Iris pigment epithelial cell (primary cell): ENCODE results near the gene STK25.
"Not testable (repeated sequence)": the region's sequence is repeated elsewhere in the genome, so short reads cannot be mapped to it uniquely, and the experiment has no call there.

Source experiments
- DNase-seq: peaks from one replicate; pipeline ENCODE4 v3.0.0-alpha.2; 2011; ENCODE audit warnings: low read depth

STK25 gene

DNA sequence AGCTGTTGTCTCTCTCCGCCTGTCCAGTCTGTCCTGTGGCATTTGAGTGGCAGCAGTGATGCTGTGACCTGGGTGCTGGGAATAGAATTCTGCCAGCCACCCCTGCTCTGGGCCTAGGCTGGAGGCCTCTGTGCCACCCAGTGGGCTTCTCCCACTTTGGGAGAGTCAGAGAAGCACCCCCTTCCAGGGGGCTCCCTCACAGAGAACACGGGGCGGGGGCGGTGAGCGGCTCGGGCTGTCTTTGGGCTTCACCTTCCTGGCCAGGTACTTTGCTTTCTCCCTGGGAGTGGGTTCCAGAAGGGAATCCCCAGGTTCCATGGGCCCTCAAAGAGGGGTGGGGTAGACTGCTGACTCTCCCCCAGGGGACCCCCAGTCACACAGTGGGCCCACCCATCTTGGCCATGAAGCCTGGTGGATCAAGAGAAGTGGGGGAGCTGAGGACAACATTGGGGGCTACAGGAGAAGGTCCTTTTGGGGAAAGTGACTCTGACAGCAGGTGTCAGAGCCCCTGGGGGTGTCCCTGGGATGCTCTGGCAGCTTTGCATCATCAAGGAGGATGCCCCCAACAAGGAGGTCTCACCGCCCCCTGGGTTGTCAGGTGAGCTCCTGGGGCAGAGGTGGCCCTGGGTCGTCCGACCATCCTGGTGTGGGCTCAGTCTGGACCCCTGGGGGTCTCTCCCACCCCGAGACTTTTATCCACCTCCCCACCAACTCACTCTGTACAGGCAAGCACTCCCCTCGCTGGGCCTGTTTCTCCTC lies 31.4 kb upstream of the STK25 start:
- no peak for DNase-seq

DNA sequence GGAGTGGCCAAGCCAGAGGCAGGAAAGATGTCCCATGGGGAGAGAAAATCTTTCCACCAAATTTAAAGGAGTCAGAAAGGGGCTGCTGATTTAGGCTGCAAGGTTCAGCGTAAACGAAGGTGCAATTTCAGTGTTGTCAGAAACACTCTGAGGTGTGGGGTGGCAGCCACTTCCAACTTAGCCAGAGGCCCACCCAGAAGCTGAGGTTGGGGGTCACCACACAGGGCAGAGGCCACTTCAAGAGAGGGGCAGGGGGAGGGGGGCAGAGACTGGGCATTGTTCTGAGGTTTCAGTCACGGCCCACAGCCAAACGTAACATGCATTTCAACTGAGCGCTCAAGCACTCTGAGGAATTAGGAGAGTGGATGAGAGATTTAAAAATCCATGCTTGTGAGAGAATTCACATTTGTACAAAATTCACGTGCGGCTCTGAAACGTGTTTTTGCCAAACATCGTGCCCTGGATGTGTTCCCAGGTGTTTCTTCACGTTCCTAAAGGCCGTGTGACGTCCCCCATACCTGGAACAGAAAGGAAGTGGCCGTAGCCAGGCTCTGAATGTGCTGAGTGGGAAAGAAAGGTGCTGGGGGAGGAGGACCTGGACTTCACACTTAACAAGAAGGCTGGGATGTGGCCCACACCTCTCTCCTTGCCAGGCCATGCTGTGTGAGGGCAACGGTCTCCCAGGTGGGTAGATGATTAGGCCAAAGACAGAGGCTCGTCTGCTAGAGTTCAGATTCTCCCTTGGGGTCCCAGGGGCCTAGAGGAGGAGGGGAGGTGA lies 30.6 kb upstream of the STK25 start:
- no peak for DNase-seq

DNA sequence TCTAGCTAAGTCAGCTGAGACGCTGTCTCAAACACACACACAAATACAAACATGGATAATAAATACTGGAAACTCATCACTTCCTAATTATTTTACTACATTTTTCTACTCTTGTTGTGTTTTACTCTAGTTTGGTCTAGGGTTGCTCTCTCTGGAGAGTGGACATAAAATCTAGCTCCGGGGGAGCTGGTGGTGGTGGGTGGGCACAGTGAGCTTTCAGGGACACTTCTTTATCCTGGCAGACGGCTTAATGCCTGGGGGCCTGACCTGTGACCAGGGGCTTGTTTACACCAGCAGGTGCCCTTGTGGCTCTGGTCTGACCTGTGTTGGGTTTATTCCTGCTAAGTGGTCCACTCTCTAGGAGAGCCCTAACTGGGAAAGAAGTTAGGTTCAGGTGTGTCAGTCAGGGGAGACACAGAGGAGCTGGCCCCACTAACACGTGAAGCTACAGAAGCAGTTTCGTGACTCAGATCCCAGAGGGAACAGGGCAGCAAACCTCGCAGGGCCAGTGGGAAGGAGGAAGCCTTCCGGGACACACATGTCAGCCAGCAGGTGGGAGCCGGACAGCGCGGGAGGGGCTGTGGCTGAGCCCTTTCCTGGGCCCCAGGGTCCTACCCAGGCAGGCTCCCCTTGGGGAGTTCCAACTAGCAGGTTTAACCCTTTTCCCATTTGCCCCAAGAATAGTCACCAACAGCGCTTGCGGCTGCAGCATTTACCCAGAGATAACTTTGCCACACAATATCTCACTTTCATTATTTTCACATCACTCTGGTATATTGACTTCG lies 27.7 kb upstream of the STK25 start:
- no peak for DNase-seq

DNA sequence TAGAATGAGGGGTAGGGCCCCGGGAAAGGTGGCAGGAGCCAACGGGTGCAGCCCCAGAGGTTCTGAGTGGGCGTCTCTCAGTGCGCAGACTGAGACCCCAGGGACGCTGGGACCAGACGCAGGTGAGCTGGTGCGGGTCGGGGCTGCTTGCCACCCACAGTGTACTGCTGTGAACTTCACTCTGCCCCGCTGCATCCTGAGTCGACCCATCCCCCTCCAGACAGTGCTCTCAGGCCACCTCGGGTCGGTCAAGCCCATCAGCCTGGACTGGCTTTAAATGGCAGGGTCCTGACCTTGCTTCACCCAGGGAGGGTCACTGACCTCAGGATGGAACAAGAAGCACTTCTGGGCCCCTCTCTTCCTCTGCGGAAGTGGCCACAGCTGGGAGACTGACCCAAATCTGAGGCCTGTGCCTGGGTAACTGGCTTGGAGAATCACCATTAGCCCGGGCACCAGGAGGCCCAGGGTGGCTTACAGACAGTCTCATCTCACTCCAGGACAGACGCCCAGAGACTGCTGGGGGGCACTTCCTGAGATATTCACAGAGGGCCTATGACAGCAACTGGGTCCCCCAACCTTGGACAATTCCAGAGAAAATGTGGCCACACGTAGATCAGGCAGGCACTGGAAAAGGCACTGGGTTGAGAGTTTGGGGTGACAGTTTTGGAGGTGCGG lies 26.5 kb upstream of the STK25 start:
- no peak for DNase-seq

DNA sequence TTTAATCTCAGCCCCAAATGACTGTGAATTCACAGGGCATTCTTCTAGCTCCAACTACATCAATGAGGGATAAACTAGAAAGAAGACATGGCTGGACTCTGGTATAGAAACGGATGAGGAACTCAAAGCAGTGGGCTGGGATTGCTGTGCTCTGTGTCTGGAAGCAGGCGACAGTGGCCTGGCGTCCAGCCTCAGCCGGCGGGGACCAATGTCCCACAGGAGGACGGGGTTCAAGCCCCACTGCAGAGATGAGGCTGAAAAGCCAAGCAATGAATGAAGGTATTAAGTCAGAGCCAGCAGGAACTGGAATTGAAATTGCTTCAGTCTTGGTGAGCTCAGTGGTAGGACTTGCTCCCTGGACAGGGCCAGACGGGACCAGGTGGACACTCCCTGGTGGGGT lies 25.9 kb upstream of the STK25 start:
- DNase-seq: no peak

DNA sequence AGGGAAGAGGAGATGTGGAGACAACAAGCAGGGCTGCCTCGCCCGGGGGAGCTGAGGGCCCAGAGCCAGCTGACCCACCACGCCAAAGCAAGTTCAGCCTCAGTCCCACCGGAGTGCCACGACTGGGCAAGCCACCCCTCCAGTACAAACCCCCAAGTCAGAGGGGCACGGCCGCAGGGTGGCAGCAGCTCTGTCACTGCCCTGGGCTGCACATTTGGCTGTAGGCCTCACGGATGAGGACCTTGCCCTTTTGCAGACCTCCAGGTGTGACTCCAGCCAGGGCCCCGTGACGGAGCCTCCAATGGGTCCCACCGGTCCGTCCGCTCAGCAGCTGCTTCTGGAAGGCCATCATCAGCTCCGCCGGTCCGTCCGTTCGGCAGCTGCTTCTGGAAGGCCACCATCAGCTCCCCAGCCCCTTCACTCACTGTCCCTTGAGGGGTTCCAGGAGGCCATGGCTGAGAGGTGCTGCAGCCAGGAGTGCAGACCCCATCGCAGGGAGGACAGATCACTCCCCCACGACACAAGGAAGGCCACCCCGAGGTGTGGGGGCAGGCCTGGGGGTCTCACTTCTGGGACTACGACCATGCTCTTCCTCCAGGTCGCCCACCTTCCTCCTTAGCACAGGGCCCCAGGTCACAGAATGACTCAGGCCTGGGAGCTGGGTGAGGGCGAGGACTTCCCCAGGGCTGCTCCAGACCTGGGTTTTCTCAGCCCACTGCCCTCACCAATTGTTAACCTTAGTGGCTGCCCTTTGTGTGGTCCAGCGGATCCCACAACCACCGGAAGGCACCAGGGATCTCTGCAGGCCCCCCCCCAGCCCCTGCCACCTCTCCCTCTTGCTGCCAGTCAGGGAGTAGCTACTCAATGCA lies 24.6 kb upstream of the STK25 start:
- no peak for DNase-seq

DNA sequence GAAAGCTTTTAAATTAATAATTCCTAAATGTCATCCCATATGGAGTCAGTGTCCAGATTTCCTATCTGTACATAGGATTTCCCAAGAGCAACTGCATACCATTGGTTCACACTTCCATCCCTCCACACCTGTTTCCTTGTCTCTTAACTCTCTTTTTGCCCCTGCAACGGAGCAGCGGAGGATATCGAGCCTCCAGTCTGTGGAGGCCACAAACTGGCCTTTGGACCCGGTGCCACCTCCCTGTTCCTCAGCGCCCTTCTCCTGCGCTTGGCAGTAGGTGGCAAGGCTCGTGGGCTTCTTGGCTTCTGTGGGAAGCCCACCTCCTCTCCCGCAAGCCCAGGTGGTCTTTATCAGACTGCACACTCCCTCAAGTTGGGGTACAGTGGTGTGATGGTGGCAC lies 23.8 kb upstream of the STK25 start:
- no peak for DNase-seq

DNA sequence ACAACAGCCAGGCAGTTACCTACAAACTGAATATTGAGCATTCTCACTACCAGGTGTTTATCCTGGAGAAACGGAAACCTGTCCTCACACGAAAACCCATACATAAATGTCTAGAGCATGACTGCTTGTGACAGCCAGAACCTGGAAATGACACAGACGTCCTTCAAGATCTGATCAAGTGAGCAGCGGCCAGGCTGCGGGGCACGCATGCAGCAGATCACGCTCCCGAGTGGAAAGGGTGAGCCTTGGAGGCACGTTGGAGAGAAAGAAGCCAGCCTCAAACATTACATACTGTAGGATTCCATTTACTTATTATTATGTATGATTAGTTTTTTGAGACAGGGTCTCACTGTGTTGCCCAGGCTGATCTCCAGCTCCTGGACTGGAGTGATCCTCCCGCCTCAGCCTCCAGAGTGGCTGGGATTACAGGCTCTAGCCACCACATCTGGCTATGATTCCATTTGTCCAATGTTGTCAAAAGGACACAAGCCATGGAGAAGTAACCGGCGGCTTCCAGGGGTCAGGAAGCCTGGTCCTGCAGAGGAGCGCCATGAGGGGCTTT lies 22.9 kb upstream of the STK25 start:
- DNase-seq: no peak

DNA sequence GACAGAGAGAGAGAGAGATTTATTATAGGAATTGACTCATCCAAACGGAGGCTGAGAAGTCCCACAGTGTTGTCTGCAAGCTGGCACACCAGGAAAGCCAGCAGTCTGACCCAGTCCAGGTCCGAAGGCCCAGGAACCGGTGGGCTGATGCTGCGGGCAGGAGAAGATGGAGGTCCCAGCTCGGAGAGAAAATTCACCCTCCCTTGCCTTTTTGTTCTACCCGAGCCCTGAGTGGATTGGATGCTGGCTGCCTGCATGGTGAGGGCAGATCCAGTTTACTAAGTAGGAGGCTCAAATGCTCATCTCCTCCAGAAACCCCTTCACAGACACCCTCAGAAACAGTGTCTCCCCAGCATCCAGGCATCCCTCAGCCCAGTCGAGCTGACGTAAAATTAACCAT lies 22.2 kb upstream of the STK25 start:
- DNase-seq: no peak

DNA sequence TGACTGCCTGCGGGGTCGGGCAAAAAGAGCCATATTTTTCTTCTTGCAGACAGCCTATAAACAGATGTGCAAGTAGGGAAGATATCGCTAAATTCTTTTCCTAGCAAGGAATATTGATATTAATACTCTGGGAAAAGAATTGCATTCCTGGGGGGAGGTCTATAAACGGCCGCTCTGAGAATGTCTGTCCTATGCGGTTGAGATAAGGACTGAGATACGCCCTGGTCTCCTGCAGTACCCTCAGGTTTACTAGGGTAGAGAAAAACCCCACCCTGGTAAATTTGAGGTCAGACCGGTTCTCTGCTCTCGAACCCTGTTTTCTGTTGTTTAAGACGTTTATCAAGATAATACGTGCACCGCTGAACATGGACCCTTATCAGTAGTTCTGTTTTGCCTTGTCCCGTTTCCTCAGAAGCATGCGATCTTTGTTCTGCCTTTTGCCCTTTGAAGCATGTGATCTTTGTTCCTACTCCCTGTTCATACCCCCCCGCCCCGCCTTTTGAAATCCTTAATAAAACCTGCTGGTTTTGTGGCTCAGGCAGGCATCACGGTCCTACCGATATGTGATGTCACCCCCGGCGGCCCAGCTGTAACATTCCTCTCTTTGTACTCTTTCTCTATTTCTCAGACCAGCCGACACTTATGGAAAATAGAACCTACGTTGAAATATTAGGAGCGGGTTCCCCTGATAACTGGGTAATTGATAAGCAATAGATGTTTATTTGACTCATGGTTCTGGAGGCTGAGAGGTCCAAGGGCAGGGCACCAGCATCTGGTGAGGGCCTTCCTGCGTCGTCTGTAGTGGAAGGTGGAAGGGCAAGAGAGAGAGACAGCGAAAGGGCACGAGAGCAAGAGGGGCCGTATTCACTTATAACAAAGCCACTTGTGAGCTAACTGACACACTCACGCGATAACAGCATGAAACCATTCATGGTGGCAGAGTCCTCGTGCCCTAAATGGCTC lies 17.7 kb upstream of the STK25 start:
- DNase-seq: not testable (repeated sequence)

DNA sequence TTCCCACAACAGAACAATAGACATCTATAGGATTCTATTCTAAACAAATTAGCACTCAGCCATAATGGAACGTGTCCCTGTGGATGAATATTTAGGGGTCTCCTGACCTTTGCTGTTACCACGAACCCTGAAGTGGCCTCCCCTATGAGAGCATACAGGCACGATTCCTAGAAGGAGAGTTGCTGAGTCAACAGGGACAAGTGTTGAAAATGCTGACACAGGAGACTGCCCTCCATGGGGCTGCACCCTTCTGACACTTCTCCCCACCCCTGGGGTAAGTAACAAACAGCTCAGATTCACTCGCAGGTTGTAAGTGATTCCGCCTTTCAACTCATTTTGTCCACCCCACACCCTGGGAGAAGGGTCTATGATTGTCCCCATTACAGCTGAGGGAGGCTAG lies 14.1 kb upstream of the STK25 start:
- DNase-seq: no peak

DNA sequence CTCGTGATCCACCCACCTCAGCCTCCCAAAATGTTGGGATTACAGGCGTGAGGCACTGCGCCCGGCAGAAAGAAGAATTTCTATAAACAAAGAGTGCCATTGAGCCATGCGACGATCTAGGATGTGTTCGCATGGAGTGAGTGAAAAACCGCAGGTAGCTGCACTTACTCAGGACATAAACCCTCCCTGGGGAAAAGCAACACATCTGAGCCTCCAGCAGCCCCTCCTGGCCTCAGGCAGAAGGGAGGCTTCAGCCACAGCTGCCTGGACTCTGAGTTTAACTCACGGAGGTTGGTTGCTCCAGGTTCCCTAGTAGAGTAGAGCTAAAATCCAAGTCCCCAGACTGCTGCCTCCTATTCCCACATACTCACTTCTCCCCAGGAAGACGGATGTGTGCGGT lies 11.3 kb upstream of the STK25 start:
- DNase-seq: no peak

DNA sequence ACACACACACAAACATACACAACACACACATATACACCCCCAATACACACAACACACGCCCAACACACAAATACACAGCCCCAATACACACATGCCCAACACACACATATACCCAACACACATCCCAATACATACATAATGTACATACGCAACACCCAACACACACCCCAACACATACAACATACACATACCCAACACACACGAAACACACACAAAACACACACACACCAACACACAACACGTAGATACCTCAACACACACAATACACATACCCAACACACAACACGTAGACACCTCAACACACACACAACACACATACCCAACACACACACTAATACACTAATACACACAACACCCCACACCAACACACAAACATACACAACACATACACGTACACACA lies 8.9 kb upstream of the STK25 start:
- no peak for DNase-seq

DNA sequence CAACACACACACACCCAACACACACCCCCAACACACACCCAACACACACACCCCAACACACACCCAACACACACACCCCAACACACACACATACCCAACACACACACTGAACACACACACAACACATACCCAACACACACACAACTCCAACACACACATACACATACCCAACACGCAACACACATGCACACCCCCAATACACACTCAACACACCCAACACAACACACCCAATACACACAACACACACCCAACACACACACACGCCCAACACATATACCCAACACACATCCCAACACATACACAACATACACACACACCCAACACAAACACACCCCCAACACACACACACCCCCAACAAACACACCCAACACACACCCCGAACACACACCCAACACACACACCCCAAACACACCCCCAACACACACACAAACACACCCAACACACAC lies 8.2 kb upstream of the STK25 start:
- DNase-seq: no peak

DNA sequence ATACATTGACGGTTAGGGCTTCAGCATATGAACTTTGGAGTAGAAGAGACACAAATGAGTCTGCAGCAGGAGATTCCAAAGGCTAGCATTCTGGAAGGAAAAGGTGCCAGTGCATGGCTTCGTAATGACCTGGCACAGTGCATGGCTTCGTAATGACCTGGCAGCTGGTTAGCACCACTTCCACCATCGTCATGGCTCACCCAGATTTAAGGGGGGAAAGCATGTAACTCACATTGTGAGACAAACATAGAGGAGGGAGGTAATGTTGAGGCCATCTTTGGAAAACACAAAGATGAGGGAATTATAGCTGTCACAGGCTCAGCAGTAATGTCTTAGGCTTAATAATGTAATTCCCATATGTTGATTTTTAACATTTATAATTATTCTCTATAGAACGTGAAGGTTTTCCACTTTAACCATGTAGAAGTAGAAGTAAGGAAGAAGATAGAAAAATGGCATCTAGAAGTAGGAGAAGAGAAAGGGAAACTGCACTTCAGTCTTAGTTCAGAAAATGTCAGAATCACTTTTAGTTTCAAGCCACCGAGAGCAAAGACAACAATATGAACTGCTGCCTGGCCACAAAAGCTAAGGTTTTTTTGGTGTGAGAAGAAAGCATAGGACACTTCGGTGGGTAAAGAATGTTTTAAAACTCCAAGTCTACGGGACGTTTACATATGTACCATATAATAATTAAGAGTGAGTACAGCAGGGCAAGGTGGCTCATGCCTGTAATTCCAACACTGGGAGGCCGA lies 6.8 kb upstream of the STK25 start:
- no peak for DNase-seq

DNA sequence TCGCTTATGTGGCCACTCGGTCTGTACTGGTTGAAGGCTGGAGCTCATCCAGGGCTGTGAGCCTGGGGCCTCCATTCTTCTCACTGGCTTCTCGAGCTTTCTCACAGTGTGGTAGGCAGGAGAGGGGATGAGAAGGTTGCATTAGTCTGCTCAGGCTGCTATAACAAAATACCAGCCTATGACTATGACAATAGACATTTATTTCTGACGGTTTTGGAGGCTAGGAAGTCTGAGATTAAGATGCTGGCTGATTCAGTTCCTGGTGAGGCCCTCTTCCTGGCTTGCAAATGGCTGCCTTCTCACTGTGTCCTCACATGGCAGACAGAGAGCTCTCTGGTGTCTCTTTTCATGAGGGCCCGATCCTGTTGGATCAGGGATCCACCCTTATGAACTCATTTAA lies 6.2 kb upstream of the STK25 start:
- DNase-seq: peak; percentile 43

DNA sequence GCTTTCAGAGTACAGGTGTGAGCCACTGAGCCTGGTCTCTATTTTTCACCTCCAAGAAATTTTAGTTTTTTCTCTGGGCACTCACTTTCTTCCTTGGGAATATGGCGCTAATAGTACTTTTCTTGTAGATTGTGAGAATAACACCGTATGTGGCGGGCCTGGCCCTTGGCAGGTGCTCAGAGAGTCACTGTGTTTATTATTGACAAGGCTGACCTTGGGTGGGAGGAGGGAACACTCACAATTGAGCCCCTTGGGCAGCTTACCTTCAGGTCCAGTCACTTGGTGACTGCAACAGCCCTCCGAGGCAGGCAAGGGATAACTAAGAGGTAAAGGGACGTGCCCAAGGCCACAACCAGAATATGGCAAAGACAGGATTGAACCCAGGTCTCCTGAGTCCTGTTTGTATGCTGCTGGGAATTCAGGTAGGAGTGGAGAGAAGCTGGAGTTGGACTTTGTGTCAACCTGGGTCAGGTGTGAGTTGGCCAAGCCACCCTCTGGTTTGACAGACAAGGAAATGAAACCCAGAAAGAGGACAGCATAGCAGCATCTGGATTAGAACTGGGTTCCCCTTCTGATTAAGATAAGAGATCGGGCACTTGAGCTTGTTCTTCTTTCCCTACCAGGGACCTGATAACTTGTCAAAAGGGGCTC lies 2.8 kb upstream of the STK25 start:
- DNase-seq: no peak

DNA sequence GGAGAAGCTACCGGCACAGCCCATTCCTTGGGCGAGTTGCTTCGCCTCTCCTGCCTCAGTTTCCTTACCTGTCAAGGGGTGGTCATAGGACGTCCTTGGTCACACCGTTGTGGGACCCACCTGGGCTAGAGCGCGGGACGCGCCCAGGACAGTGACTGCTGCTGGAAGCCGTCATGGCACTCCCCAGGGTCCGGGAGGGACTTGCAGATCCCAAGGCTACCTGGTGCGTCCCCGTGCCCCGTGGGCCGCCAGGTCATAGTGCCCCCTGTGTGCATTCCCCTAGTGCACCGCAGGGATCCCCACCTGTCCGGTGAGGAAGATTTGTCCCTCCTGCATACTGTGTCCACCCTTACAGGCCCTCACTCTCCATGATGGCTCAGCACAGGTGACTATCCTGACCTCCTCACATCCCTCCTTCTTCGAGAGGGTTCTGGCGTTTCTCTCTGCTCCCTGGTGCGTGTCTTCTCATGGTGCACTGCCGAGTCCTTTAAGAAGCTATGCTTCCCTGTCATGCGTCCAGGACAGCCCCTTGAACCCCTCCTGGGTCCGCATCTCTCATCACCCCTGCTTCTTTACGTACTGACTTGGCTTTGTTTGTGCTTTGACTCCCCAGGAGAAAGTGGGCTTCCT lies 886 bp upstream of the STK25 start:
- no peak for DNase-seq
